Neural progenitor cell (in vitro differentiated cells): ENCODE measurements around the gene ERCC8.

Source experiments
- CTCF ChIP-seq: fragments of 200-600 bp; sonication (generic); IDR thresholded peaks from 2 replicates; pipeline ENCODE4 v1.5.1; 2017; ENCODE audit warnings: antibody characterized with exemption, mild to moderate bottlenecking
- EZH2 ChIP-seq: fragments of 200-600 bp; sonication (generic); IDR thresholded peaks from 2 replicates; pipeline ENCODE4 v1.6.1; 2017; ENCODE audit warnings: antibody characterized with exemption, mild to moderate bottlenecking, moderate library complexity

DNA sequence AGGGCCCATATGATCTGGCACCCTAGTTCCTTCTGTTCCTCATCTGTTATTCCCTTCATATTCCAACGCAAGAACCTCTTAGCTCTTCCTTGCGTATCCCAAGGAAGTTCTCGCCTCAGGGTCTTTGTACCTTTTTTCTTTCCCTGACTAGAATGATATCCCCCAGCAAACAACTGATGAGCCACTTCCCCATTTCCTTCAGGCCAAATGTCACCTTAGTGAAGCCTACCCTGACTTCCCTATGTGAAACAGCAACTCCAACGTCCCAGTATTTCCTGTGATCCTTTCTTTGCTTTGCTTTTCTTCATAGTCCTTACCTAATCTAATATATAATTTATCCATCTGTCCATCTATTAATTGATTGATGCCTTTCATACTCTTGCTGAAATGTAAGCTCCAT is 47.9 kb downstream of the ERCC8 start:
- TF ChIP-seq CTCF (no peak), EZH2 (no peak)
